Liver (tissue), 9 donors: ENCODE measurements around the gene CDH4. TPM values are rescaled to one million over a fixed set of nuclear protein-coding genes. Genes with fewer than 3 reads are reported as not detected.
"Not testable (repeated sequence)": the region's sequence is repeated elsewhere in the genome, so short reads cannot be mapped to it uniquely, and the experiment has no call there.

ENCODE experiments used
- DNase-seq: peaks from one replicate; pipeline ENCODE4 v3.0.0-alpha.2; 2017; ENCODE audit warnings: low spot score
- H3K27ac ChIP-seq, 2 donors: one replicate each; pipeline ENCODE4 v1.7.0; 2013; ENCODE audit warnings: inconsistent platforms in 2 of 2, low read length in 2 of 2, control low read depth in 1 of 2, low read depth in 1 of 2, mild to moderate bottlenecking in 1 of 2
- H3K27me3 ChIP-seq, 4 donors: one replicate each; pipeline versions ENCODE4 v1.6.1 to v1.7.0; 2013; ENCODE audit warnings: low read length in 3 of 4, inconsistent platforms in 1 of 4, mild to moderate bottlenecking in 1 of 4, moderate library complexity in 1 of 4; ENCODE audit not compliant: control insufficient read depth in 4 of 4, insufficient read depth in 4 of 4
- H3K36me3 ChIP-seq, 4 donors: one replicate each; pipeline versions ENCODE4 v1.6.1 to v1.7.0; 2013; ENCODE audit warnings: low read length in 3 of 4, mild to moderate bottlenecking in 3 of 4, low read depth in 1 of 4, moderate library complexity in 1 of 4; ENCODE audit not compliant: control insufficient read depth in 4 of 4, insufficient read depth in 3 of 4
- H3K4me1 ChIP-seq, 4 donors: one replicate each; pipeline versions ENCODE4 v1.6.1 to v1.7.0; 2013; ENCODE audit warnings: low read length in 3 of 4, mild to moderate bottlenecking in 3 of 4, moderate library complexity in 1 of 4; ENCODE audit not compliant: control insufficient read depth in 4 of 4, insufficient read depth in 4 of 4
- H3K4me3 ChIP-seq, 3 donors: one replicate each; pipeline versions ENCODE4 v1.6.1 to v1.7.0; 2013; ENCODE audit warnings: low read length in 3 of 3, control low read depth in 1 of 3, low read depth in 1 of 3, mild to moderate bottlenecking in 1 of 3
- H3K9ac ChIP-seq, 2 donors: one replicate each; pipeline ENCODE4 v1.7.0; 2013; ENCODE audit warnings: low read length in 2 of 2, mild to moderate bottlenecking in 2 of 2, moderate library complexity in 2 of 2, control low read depth in 1 of 2, low read depth in 1 of 2
- H3K9me3 ChIP-seq, 4 donors: one replicate each; pipeline versions ENCODE4 v1.6.1 to v1.7.0; 2013; ENCODE audit warnings: low read length in 3 of 4; ENCODE audit not compliant: control insufficient read depth in 4 of 4
- ATF3 ChIP-seq: IDR thresholded peaks from 2 replicates; pipeline ENCODE4 v1.6.1; 2016; ENCODE audit warnings: antibody characterized with exemption
- CTCF ChIP-seq: fragments of 150-350 bp; IDR thresholded peaks from 2 replicates; pipeline ENCODE4 v1.5.1; 2017; ENCODE audit warnings: improper control_type of control experiment, low read depth, low read length; ENCODE audit not compliant: missing input control
- EGR1 ChIP-seq, 2 donors: IDR thresholded peaks; 2 replicates each; pipeline ENCODE4 v1.6.1; 2016 to 2018; ENCODE audit warnings: antibody characterized with exemption in 2 of 2, low read depth in 2 of 2
- FOXA2 ChIP-seq: IDR thresholded peaks from 2 replicates; pipeline ENCODE4 v1.6.1; 2016; ENCODE audit warnings: antibody characterized with exemption
- GABPA ChIP-seq, 2 donors: IDR thresholded peaks in 1 of 2; conservative IDR thresholded peaks in 1 of 2; 2 replicates each; pipeline ENCODE4 v1.6.1; 2016; ENCODE audit warnings: antibody characterized with exemption in 2 of 2, mild to moderate bottlenecking in 1 of 2, moderate library complexity in 1 of 2
- HNF4A ChIP-seq, 2 donors: conservative IDR thresholded peaks; 2 replicates each; pipeline ENCODE4 v1.6.1; 2016; ENCODE audit warnings: antibody characterized with exemption in 2 of 2, mild to moderate bottlenecking in 2 of 2
- HNF4G ChIP-seq: IDR thresholded peaks from 2 replicates; pipeline ENCODE4 v1.6.1; 2016; ENCODE audit warnings: antibody characterized with exemption
- JUND ChIP-seq, 2 donors: IDR thresholded peaks; 2 replicates each; pipeline ENCODE4 v1.6.1; 2016; ENCODE audit warnings: antibody characterized with exemption in 2 of 2
- MAX ChIP-seq: IDR thresholded peaks from 2 replicates; pipeline ENCODE4 v1.6.1; 2016; ENCODE audit warnings: antibody characterized with exemption
- NR2F2 ChIP-seq: IDR thresholded peaks from 2 replicates; pipeline ENCODE4 v1.6.1; 2016; ENCODE audit warnings: antibody characterized with exemption
- RAD21 ChIP-seq, 2 donors: IDR thresholded peaks; 2 replicates each; pipeline ENCODE4 v1.6.1; 2016; ENCODE audit warnings: antibody characterized with exemption in 2 of 2, mild to moderate bottlenecking in 2 of 2
- RXRA ChIP-seq, 2 donors: IDR thresholded peaks; 2 replicates each; pipeline ENCODE4 v1.6.1; 2017 to 2018; ENCODE audit warnings: antibody characterized with exemption in 2 of 2, mild to moderate bottlenecking in 1 of 2
- SP1 ChIP-seq: IDR thresholded peaks from 2 replicates; pipeline ENCODE4 v1.6.1; 2018; ENCODE audit warnings: antibody characterized with exemption, mild to moderate bottlenecking
- TAF1 ChIP-seq: conservative IDR thresholded peaks from 2 replicates; pipeline ENCODE4 v1.6.1; 2016; ENCODE audit warnings: antibody characterized with exemption, mild to moderate bottlenecking
- YY1 ChIP-seq: IDR thresholded peaks from 2 replicates; pipeline ENCODE4 v1.6.1; 2016; ENCODE audit warnings: antibody characterized with exemption, mild to moderate bottlenecking
- ZBTB33 ChIP-seq: IDR thresholded peaks from 2 replicates; pipeline ENCODE4 v1.6.1; 2016; ENCODE audit warnings: antibody characterized with exemption
- whole genome bisulfite sequencing: extraction: QIAGEN DNeasy Blood & Tissue Kit; methylation state at CpG from one replicate; pipeline ENCODE4 v1.1.7; 2013; 5-methylcytosine and 5-hydroxymethylcytosine counted together
- polyA plus RNA-seq, 2 donors: library from polyadenylated mRNA; stranded (reverse) in 1 of 2; unstranded in 1 of 2; fragments of 200-250 nt in 1 of 2; fragments of >200 nt in 1 of 2; fragmentation: Nextera tagmentation in 1 of 2; extraction: Ambion mirVana in 1 of 2; gene quantifications; one replicate each; pipeline versions ENCODE4 v1.2.1 to v1.2.3, GENCODE V29; 2013 to 2015
- total RNA-seq, 2 donors: library from RNA; depleted of rRNA; stranded (reverse); fragments of >200 nt; gene quantifications; one replicate each; pipeline ENCODE4 v1.2.3, GENCODE V29; 2014
- donor health status: healthy.
- donor health status: healthy.
- donor health status: healthy.
- donor health status: healthy.
- donor health status: healthy.

CDH4 gene
- total and polyA plus RNA-seq, 4 donors: 0.03 to 0.25 (median 0.19) TPM; not detected in 1

- WGBS: 96% methylated on average over 14 of the region's 14 CpGs
- no peak overlapping the region for H3K27ac ChIP-seq
- H3K4me3 ChIP-seq: no peak overlapping the region
Measured at GRCh38 chr20:61970357-61970756, 718.3 kb downstream of the CDH4 start.

GRCh38 chr20:61971595-61971994 is 719.5 kb downstream of the CDH4 start:
- not testable (repeated sequence) for H3K27ac ChIP-seq, H3K9me3 ChIP-seq, H3K27me3 ChIP-seq, DNase-seq, H3K4me3 ChIP-seq, H3K4me1 ChIP-seq, H3K9ac ChIP-seq
- 99% methylated on average over 12 of the region's 13 CpGs for WGBS
- peaks cover 10 to 32% (median 24%) of the 10 kb centered on the region in 4 donors for H3K36me3 ChIP-seq

More at GRCh38 chr20:61970357-61970756, 718.3 kb downstream of the CDH4 start:
- no peak for DNase-seq
- no peaks in the 10 kb centered on the region for H3K4me1 ChIP-seq
- H3K9me3 ChIP-seq: peaks cover 0 to 2% (median 0%) of the 10 kb centered on the region in 4 donors
- no peak for TF ChIP-seq YY1
- no peak for TF ChIP-seq ZBTB33
- TF ChIP-seq EGR1 (IDR thresholded peaks at IDR 0.05; ENCODE audit: low read depth in 2 of 2): no peak
- no peak for TF ChIP-seq MAX
- no peak for TF ChIP-seq JUND (IDR thresholded peaks at IDR 0.05)
- no peak for TF ChIP-seq HNF4G
- no peak for TF ChIP-seq GABPA (IDR thresholded peaks at IDR 0.05 in 1 of 2, conservative IDR thresholded peaks at IDR 0.05 in 1 of 2)
- H3K9ac ChIP-seq: no peak overlapping the region
- peaks cover 5 to 25% (median 19%) of the 10 kb centered on the region in 4 donors for H3K36me3 ChIP-seq
- no peaks in the 10 kb centered on the region for H3K27me3 ChIP-seq

GRCh38 chr20:61972636-61973508 is 720.8 kb downstream of the CDH4 start:
- Histone ChIP-seq H3K36me3 (peaks cover 11 to 38% (median 24%) of the 10 kb centered on the region in 4 donors), H3K9ac (no peak overlapping the region), H3K9me3 (peaks cover 0 to 2% (median 0%) of the 10 kb centered on the region in 4 donors), H3K27me3 (no peaks in the 10 kb centered on the region), H3K4me3 (no peak overlapping the region), H3K4me1 (no peaks in the 10 kb centered on the region), H3K27ac (no peak overlapping the region)
- DNase-seq: no peak
- 95% methylated on average over 27 of the region's 27 CpGs for WGBS
- TF ChIP-seq RXRA (IDR thresholded peaks at IDR 0.05) (no peak), NR2F2 (no peak), TAF1 (no peak), MAX (no peak), HNF4A (conservative IDR thresholded peaks at IDR 0.05) (no peak), YY1 (no peak), RAD21 (IDR thresholded peaks at IDR 0.05) (no peak), HNF4G (no peak), ATF3 (no peak), SP1 (no peak), GABPA (IDR thresholded peaks at IDR 0.05 in 1 of 2, conservative IDR thresholded peaks at IDR 0.05 in 1 of 2) (no peak), JUND (IDR thresholded peaks at IDR 0.05) (no peak), ZBTB33 (no peak), FOXA2 (no peak), CTCF (no peak), EGR1 (IDR thresholded peaks at IDR 0.05; ENCODE audit: low read depth in 2 of 2) (no peak)
